ENCODE data around the gene C2orf74. TPM values are rescaled to one million over a fixed set of nuclear protein-coding genes. Genes with fewer than 3 reads are reported as not detected.
A peak's percentile ranks its signal among the peaks of the same experiment; 100 is the strongest.

The C2orf74 gene
- total and polyA plus RNA-seq, 9 of the 15 experiments (the other 6 are each of a cell fraction or from before 2014, with no cell fraction given): not detected

GRCh38 chr2:61176755-61177726, 15.1 kb downstream of the C2orf74 start (continued):
- TF ChIP-seq ARID4B (CRISPR knock-in tag; IDR thresholded peaks at IDR 0.05): peak; percentile 79; the same call in 1 of the 2 replicates
- peak; percentile 76; the same call in 1 of the 2 replicates for TF ChIP-seq ATF6 (CRISPR knock-in tag; IDR thresholded peaks at IDR 0.05)
- TF ChIP-seq C11orf30 (IDR thresholded peaks at IDR 0.05; ENCODE audit: low read depth): no peak
- no peak for TF ChIP-seq HNRNPK (IDR thresholded peaks at IDR 0.05; ENCODE audit: low read depth, low read length, poor library complexity, severe bottlenecking)
- TF ChIP-seq TBP (optimal IDR thresholded peaks at IDR 0.05; ENCODE audit: low read depth, low read length): peak; percentile 81
- TF ChIP-seq STAT5B (CRISPR knock-in tag; IDR thresholded peaks at IDR 0.05): no peak
- TF ChIP-seq CCAR2 (IDR thresholded peaks at IDR 0.05; ENCODE audit: low read depth, low read length): no peak
- peak; percentile 94; the same call in 1 of the 2 replicates for TF ChIP-seq ZNF197 (CRISPR knock-in tag; IDR thresholded peaks at IDR 0.05; ENCODE audit: low read depth)
- TF ChIP-seq KAT7 (CRISPR knock-in tag; IDR thresholded peaks at IDR 0.05; ENCODE audit: borderline replicate concordance): 0 out of 2 replicates have a peak, but pooled peaks have one; percentile 51
- TF ChIP-seq CSDE1 (IDR thresholded peaks at IDR 0.05): no peak; a peak in 1 of 4 replicates
- TF ChIP-seq ZFP91 (CRISPR knock-in tag; IDR thresholded peaks at IDR 0.05): no peak
- TF ChIP-seq MXI1 (IDR thresholded peaks at IDR 0.05; ENCODE audit: low read depth, low read length): no peak
- TF ChIP-seq ETV1 (tag; conservative IDR thresholded peaks at IDR 0.05; ENCODE audit: low read depth): peak; percentile 64
- peak; percentile 36; the same call in 1 of the 2 replicates for TF ChIP-seq TCF3 (CRISPR knock-in tag; IDR thresholded peaks at IDR 0.05)
- 0 out of 2 replicates have a peak, but pooled peaks have one; percentile 4 for TF ChIP-seq ZSCAN32 (CRISPR knock-in tag; IDR thresholded peaks at IDR 0.05)
- TF ChIP-seq ZNF584 (CRISPR knock-in tag; IDR thresholded peaks at IDR 0.05; ENCODE audit: low read depth): peak; percentile 55
- TF ChIP-seq POU5F1 (IDR thresholded peaks at IDR 0.05; ENCODE audit: borderline replicate concordance, low read depth, low read length, partially characterized antibody): no peak
- TF ChIP-seq ZNF384 (IDR thresholded peaks at IDR 0.05; ENCODE audit: low read depth, low read length): no peak
- TF ChIP-seq MTA1 (IDR thresholded peaks at IDR 0.05; ENCODE audit: borderline replicate concordance): peak; percentile 66; the same call in 1 of the 2 replicates
